ENCODE results near the gene HSPE1. TPM values are rescaled to one million over a fixed set of nuclear protein-coding genes. Genes with fewer than 3 reads are reported as not detected.
A peak's percentile ranks its signal among the peaks of the same experiment; 100 is the strongest.
"Not testable (repeated sequence)": the region's sequence is repeated elsewhere in the genome, so short reads cannot be mapped to it uniquely, and the experiment has no call there.

HSPE1 gene
- total RNA-seq, 1 donor from 2014 or later, result 349 TPM

DNA sequence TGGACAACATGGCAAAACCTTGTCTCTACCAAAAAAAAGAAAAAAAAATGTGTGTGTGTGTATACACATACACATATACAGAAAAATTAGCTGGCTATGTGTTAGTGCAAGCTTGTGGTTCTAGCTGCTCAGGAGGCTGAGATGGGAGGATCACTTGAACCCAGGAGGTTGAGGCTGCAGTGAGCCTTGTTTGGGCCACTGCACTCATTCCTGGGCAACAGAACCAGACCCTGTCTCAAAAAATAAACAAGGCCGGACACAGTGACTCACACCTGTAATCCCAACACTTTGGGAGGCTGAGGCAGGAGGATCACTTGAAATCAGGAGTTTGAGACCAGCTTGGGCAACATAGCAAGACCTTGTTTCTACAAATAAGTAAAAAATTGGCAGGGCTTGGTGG is 44.8 kb upstream of the HSPE1 start:
- no peak overlapping the region for H3K4me3 ChIP-seq (ENCODE audit: low read depth, low read length)
- DNase-seq (ENCODE audit: low read depth), result no peak
- TF ChIP-seq, protein P1, sequence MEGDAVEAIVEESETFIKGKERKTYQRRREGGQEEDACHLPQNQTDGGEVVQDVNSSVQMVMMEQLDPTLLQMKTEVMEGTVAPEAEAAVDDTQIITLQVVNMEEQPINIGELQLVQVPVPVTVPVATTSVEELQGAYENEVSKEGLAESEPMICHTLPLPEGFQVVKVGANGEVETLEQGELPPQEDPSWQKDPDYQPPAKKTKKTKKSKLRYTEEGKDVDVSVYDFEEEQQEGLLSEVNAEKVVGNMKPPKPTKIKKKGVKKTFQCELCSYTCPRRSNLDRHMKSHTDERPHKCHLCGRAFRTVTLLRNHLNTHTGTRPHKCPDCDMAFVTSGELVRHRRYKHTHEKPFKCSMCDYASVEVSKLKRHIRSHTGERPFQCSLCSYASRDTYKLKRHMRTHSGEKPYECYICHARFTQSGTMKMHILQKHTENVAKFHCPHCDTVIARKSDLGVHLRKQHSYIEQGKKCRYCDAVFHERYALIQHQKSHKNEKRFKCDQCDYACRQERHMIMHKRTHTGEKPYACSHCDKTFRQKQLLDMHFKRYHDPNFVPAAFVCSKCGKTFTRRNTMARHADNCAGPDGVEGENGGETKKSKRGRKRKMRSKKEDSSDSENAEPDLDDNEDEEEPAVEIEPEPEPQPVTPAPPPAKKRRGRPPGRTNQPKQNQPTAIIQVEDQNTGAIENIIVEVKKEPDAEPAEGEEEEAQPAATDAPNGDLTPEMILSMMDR (conservative IDR thresholded peaks at IDR 0.05; ENCODE audit: low read depth, low read length), result no peak

GRCh38 chr2:197460649-197461048 is 39.5 kb upstream of the HSPE1 start:
- TF ChIP-seq, protein P1 (conservative IDR thresholded peaks at IDR 0.05; ENCODE audit: low read depth, low read length), result no peak
- DNase-seq (ENCODE audit: low read depth), result no peak
- H3K4me3 ChIP-seq (ENCODE audit: low read depth, low read length), result no peak overlapping the region

GRCh38 chr2:197461057-197461456 is 39.1 kb upstream of the HSPE1 start:
- H3K4me3 ChIP-seq (ENCODE audit: low read depth, low read length), result no peak overlapping the region
- peak; percentile 7 for DNase-seq (ENCODE audit: low read depth)
- TF ChIP-seq, protein P1 (conservative IDR thresholded peaks at IDR 0.05; ENCODE audit: low read depth, low read length), result no peak

GRCh38 chr2:197464175-197464574 is 36.0 kb upstream of the HSPE1 start:
- TF ChIP-seq, protein P1 (conservative IDR thresholded peaks at IDR 0.05; ENCODE audit: low read depth, low read length), result no peak
- no peak for DNase-seq (ENCODE audit: low read depth)
- H3K4me3 ChIP-seq (ENCODE audit: low read depth, low read length), result no peak overlapping the region

DNA sequence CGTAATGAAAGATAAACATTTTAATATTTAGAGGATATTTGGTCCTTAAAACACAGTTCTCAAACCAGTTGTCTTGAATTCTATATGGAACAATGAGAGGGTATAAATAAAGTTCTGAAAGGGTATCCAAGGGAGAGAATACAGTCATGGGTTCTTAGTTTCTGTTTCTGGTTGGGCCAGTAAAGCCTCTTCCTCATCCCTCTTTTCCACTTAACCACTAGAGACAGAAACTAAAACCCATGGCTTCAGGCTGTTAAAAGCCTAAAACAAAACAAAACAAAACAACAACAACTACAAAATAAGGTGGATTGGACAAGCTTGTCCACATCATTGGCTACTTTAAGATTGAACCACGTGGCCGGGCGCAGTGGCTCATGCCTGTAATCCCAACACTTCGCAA is 28.0 kb upstream of the HSPE1 start:
- no peak for DNase-seq (ENCODE audit: low read depth)
- TF ChIP-seq, protein P1 (conservative IDR thresholded peaks at IDR 0.05; ENCODE audit: low read depth, low read length), result no peak
- H3K4me3 ChIP-seq (ENCODE audit: low read depth, low read length), result no peak overlapping the region

GRCh38 chr2:197477797-197478196 is 22.4 kb upstream of the HSPE1 start:
- no peak for DNase-seq (ENCODE audit: low read depth)
- TF ChIP-seq, protein P1 (conservative IDR thresholded peaks at IDR 0.05; ENCODE audit: low read depth, low read length), result no peak
- no peak overlapping the region for H3K4me3 ChIP-seq (ENCODE audit: low read depth, low read length)

GRCh38 chr2:197480165-197481036 is 19.8 kb upstream of the HSPE1 start:
- no peak overlapping the region for H3K4me3 ChIP-seq (ENCODE audit: low read depth, low read length)
- DNase-seq (ENCODE audit: low read depth), result no peak
- TF ChIP-seq, protein P1 (conservative IDR thresholded peaks at IDR 0.05; ENCODE audit: low read depth, low read length), result no peak

DNA sequence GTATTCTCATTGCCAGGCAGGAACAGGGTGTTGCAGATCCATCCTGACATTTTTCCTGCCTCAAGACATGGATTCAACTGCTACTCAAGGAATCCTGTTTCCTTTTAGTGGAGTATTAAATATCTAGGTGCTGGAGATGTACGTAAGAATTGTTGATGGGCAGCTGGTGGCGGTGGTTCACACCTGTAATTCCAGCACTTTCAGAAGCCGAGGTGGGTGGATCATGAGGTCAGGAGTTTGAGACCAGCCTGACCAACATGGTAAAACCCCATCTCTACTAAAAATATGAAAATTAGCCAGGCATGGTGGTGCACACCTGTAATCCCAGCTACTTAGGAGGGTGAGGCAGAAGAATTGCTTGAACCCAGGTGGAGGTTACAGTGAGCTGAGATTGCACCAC is 15.9 kb upstream of the HSPE1 start:
- not testable (repeated sequence) for H3K4me3 ChIP-seq (ENCODE audit: low read depth, low read length); DNase-seq (ENCODE audit: low read depth)

Data from epithelial cell of proximal tubule (primary cell).